H9 (cell line): Measurements from ENCODE around the gene CNNM2. TPM values are rescaled to one million over a fixed set of nuclear protein-coding genes. Genes with fewer than 3 reads are reported as not detected.

Experiments used
- DNase-seq: peaks from one replicate; pipeline ENCODE4 v3.0.0-alpha.2; 2017
- H2AFZ ChIP-seq: one replicate; pipeline ENCODE4 v1.6.1; 2013; ENCODE audit warnings: mild to moderate bottlenecking, low read length, control low read depth, moderate library complexity
- H2AK5ac ChIP-seq: 2 replicates; pipeline ENCODE4 v1.6.1; 2013; ENCODE audit warnings: low read length, control low read depth, mixed read lengths; ENCODE audit not compliant: insufficient read length
- H2BK120ac ChIP-seq: one replicate; pipeline ENCODE4 v1.6.1; 2013; ENCODE audit warnings: low read depth, mild to moderate bottlenecking, low read length, control low read depth, inconsistent platforms; ENCODE audit not compliant: poor library complexity, severe bottlenecking
- H2BK12ac ChIP-seq: 2 replicates; pipeline ENCODE4 v1.6.1; 2013; ENCODE audit warnings: low read length, control low read depth, mixed read lengths, low read depth; ENCODE audit not compliant: insufficient read length
- H2BK15ac ChIP-seq: 2 replicates; pipeline ENCODE4 v1.6.1; 2013; ENCODE audit warnings: low read depth, low read length, control low read depth
- H2BK20ac ChIP-seq: one replicate; pipeline ENCODE4 v1.6.1; 2013; ENCODE audit warnings: low read depth, mild to moderate bottlenecking, low read length, control low read depth, inconsistent platforms; ENCODE audit not compliant: poor library complexity, severe bottlenecking
- H2BK5ac ChIP-seq: 2 replicates; pipeline ENCODE4 v1.6.1; 2013; ENCODE audit warnings: low read length, control low read depth, mixed read lengths; ENCODE audit not compliant: insufficient read length
- H3K14ac ChIP-seq: 2 replicates; pipeline ENCODE4 v1.6.1; 2013; ENCODE audit warnings: low read length, control low read depth; ENCODE audit not compliant: insufficient read depth
- H3K18ac ChIP-seq: 2 replicates; pipeline ENCODE4 v1.6.1; 2013; ENCODE audit warnings: low read depth, mild to moderate bottlenecking, mixed read lengths, low read length, control low read depth; ENCODE audit not compliant: insufficient read length
- H3K23ac ChIP-seq: 2 replicates; pipeline ENCODE4 v1.6.1; 2013; ENCODE audit warnings: low read length, control low read depth, mixed read lengths, low read depth; ENCODE audit not compliant: insufficient read length
- H3K23me2 ChIP-seq: 2 replicates; pipeline ENCODE4 v1.6.1; 2013; ENCODE audit warnings: low read depth, mild to moderate bottlenecking, mixed read lengths, low read length, control low read depth; ENCODE audit not compliant: insufficient read length, poor library complexity, severe bottlenecking
- H3K27ac ChIP-seq: 2 replicates; pipeline ENCODE4 v1.5.1; 2013; ENCODE audit warnings: low read length, control low read depth, mixed read lengths, low read depth; ENCODE audit not compliant: insufficient read length
- H3K27me3 ChIP-seq: 2 replicates; pipeline ENCODE4 v1.6.1; 2013; ENCODE audit warnings: low read length, control low read depth, inconsistent platforms; ENCODE audit not compliant: insufficient read depth
- H3K4ac ChIP-seq: 2 replicates; pipeline ENCODE4 v1.6.1; 2013; ENCODE audit warnings: low read depth, mild to moderate bottlenecking, control low read depth, inconsistent platforms, low read length, moderate library complexity
- H3K4me1 ChIP-seq: 2 replicates; pipeline ENCODE4 v1.6.1; 2013; ENCODE audit warnings: low read length, control low read depth, inconsistent platforms; ENCODE audit not compliant: insufficient read depth
- H3K4me2 ChIP-seq: 2 replicates; pipeline ENCODE4 v1.6.1; 2013; ENCODE audit warnings: low read length, control low read depth, mixed read lengths; ENCODE audit not compliant: insufficient read length, insufficient read depth
- H3K56ac ChIP-seq: 2 replicates; pipeline ENCODE4 v1.6.1; 2013; ENCODE audit warnings: low read depth, mild to moderate bottlenecking, mixed read lengths, low read length, control low read depth; ENCODE audit not compliant: insufficient read length
- H3K79me1 ChIP-seq: 2 replicates; pipeline ENCODE4 v1.6.1; 2013; ENCODE audit warnings: low read depth, mild to moderate bottlenecking, moderate library complexity, low read length, control low read depth, inconsistent platforms; ENCODE audit not compliant: insufficient read depth, poor library complexity, severe bottlenecking
- H3K79me2 ChIP-seq: 2 replicates; pipeline ENCODE4 v1.6.1; 2013; ENCODE audit warnings: low read length, control low read depth, inconsistent platforms; ENCODE audit not compliant: insufficient read depth
- H3K9ac ChIP-seq: 2 replicates; pipeline ENCODE4 v1.6.1; 2013; ENCODE audit warnings: low read length, control low read depth, mixed read lengths; ENCODE audit not compliant: insufficient read length; ENCODE audit errors: extremely low read depth
- H3K9me3 ChIP-seq: one replicate; pipeline ENCODE4 v1.6.1; 2013; ENCODE audit warnings: low read depth, low read length, inconsistent platforms; ENCODE audit not compliant: control insufficient read depth
- H3T11ph ChIP-seq: one replicate; pipeline ENCODE4 v1.6.1; 2013; ENCODE audit warnings: mild to moderate bottlenecking, low read length, control low read depth, inconsistent platforms
- H4K20me1 ChIP-seq: one replicate; pipeline ENCODE4 v1.6.1; 2013; ENCODE audit not compliant: control insufficient read depth, insufficient read length, insufficient read depth
- H4K5ac ChIP-seq: 2 replicates; pipeline ENCODE4 v1.6.1; 2013; ENCODE audit warnings: low read depth, mild to moderate bottlenecking, mixed read lengths, low read length, control low read depth; ENCODE audit not compliant: insufficient read length
- H4K8ac ChIP-seq: replicated peaks from 2 replicates; pipeline ENCODE4 v1.6.1; 2013; ENCODE audit warnings: low read length, control low read depth, mixed read lengths, low read depth; ENCODE audit not compliant: insufficient read length
- H4K91ac ChIP-seq: 2 replicates; pipeline ENCODE4 v1.6.1; 2013; ENCODE audit warnings: low read depth, mild to moderate bottlenecking, moderate library complexity, mixed read lengths, low read length, control low read depth; ENCODE audit not compliant: insufficient read length
- H3K27ac Mint-ChIP-seq, 3 experiments: 2 replicates in 2 of 3; 3 replicates in 1 of 3; pipeline ENCODE4 v1.8.0; 2020 to 2021; ENCODE audit warnings: mixed read lengths in 3 of 3, mild to moderate bottlenecking in 1 of 3, moderate library complexity in 1 of 3
- H3K27me3 Mint-ChIP-seq: 2 replicates; pipeline ENCODE4 v1.8.0; 2021; ENCODE audit warnings: low read depth, mild to moderate bottlenecking, moderate library complexity, mixed read lengths
- H3K36me3 Mint-ChIP-seq, 3 experiments: 2 replicates in 2 of 3; 3 replicates in 1 of 3; pipeline ENCODE4 v1.8.0; 2020 to 2021; ENCODE audit warnings: low read depth in 3 of 3, mixed read lengths in 3 of 3; ENCODE audit not compliant: insufficient read depth in 1 of 3
- H3K4me1 Mint-ChIP-seq, 2 experiments: 2 replicates each; pipeline ENCODE4 v1.8.0; 2020; ENCODE audit warnings: mixed read lengths in 2 of 2
- H3K4me3 Mint-ChIP-seq, 2 experiments: 2 replicates in 1 of 2; 3 replicates in 1 of 2; pipeline ENCODE4 v1.8.0; 2020 to 2021; ENCODE audit warnings: mild to moderate bottlenecking in 2 of 2, mixed read lengths in 2 of 2, moderate library complexity in 1 of 2
- H3K9me3 Mint-ChIP-seq, 2 experiments: 2 replicates in 1 of 2; 3 replicates in 1 of 2; pipeline ENCODE4 v1.8.0; 2020; ENCODE audit warnings: mild to moderate bottlenecking in 2 of 2, mixed read lengths in 2 of 2, moderate library complexity in 1 of 2
- WGBS: extraction: QIAGEN DNeasy Blood & Tissue Kit; methylation state at CpG from one replicate; pipeline ENCODE4 v1.1.7; 2013; ENCODE audit warnings: missing lambda C conversion rate, low lambda C conversion rate, mixed read lengths; ENCODE audit not compliant: insufficient read length; ENCODE audit errors: extremely low coverage; 5-methylcytosine and 5-hydroxymethylcytosine counted together
- total RNA-seq: library from RNA; stranded (reverse); gene quantifications from 2 replicates; pipeline ENCODE4 v1.2.1, GENCODE V29; 2021
- TF ChIP-seq, protein P1 (sequence below): fragments of 200-600 bp; sonication (generic); conservative IDR thresholded peaks from 3 replicates; pipeline ENCODE4 v1.8.0; 2021; ENCODE audit warnings: antibody characterized with exemption, mild to moderate bottlenecking

Gene CNNM2
- total RNA-seq, 1 experiment from 2014 or later, result 17.5 TPM

DNA sequence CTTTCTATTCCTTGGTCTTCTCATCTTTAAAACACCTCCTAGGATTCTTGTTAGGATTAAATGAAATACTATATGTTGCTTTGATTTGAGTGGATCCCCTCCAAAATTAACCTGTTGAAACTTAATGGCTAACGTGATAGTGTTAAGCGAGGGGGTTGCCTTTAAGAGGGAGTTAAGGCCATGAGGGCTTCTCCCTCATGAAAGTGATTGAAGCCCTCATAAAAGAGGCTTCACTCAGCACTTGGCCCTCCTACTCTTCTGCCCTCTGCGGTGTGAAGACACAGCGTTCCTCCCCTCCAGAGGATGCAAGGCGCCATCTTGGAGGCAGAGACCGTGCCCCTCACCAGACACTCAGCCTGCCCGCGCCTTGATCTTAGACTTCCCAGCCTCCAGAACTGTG, 46.6 kb downstream of the CNNM2 start:
- Histone ChIP-seq H2BK120ac (no peak overlapping the region), H3K23ac (no peak overlapping the region), H3T11ph (no peak overlapping the region), H3K9me3 (no peaks in the 10 kb centered on the region), H4K20me1 (no peaks in the 10 kb centered on the region), H3K9ac (no peak overlapping the region), H3K4me2 (no peak overlapping the region), H2AFZ (no peak overlapping the region), H3K27ac (no peak overlapping the region), H3K79me2 (no peaks in the 10 kb centered on the region), H2BK5ac (no peak overlapping the region), H3K18ac (no peak overlapping the region), H4K91ac (no peak overlapping the region), H2BK12ac (no peak overlapping the region), H4K8ac (no peak overlapping the region), H3K23me2 (no peaks in the 10 kb centered on the region), H3K27me3 (no peaks in the 10 kb centered on the region), H2BK20ac (no peak overlapping the region), H2AK5ac (no peak overlapping the region), H3K56ac (no peak overlapping the region), H3K4me1 (no peaks in the 10 kb centered on the region), H2BK15ac (no peak overlapping the region), H3K4ac (no peak overlapping the region), H3K14ac (no peak overlapping the region), H4K5ac (no peak overlapping the region), H3K79me1 (no peaks in the 10 kb centered on the region)
- Mint-ChIP-seq H3K4me1 (no peaks in the 10 kb centered on the region), H3K27me3 (no peaks in the 10 kb centered on the region), H3K9me3 (no peaks in the 10 kb centered on the region), H3K27ac (no peak overlapping the region; a peak in 1 of 7 replicates), H3K36me3 (no peaks in the 10 kb centered on the region), H3K4me3 (no peak overlapping the region)
- WGBS, result no CpG with 5 or more reads among the region's 8 CpGs
- DNase-seq, result no peak
- TF ChIP-seq, protein P1, sequence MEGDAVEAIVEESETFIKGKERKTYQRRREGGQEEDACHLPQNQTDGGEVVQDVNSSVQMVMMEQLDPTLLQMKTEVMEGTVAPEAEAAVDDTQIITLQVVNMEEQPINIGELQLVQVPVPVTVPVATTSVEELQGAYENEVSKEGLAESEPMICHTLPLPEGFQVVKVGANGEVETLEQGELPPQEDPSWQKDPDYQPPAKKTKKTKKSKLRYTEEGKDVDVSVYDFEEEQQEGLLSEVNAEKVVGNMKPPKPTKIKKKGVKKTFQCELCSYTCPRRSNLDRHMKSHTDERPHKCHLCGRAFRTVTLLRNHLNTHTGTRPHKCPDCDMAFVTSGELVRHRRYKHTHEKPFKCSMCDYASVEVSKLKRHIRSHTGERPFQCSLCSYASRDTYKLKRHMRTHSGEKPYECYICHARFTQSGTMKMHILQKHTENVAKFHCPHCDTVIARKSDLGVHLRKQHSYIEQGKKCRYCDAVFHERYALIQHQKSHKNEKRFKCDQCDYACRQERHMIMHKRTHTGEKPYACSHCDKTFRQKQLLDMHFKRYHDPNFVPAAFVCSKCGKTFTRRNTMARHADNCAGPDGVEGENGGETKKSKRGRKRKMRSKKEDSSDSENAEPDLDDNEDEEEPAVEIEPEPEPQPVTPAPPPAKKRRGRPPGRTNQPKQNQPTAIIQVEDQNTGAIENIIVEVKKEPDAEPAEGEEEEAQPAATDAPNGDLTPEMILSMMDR, result no peak
